Middle frontal gyrus (tissue), 1 donor: ENCODE results near the gene MRRF.
"Not testable (repeated sequence)": the region's sequence is repeated elsewhere in the genome, so short reads cannot be mapped to it uniquely, and the experiment has no call there.

Source experiments
- DNase-seq: peaks from one replicate; pipeline ENCODE4 v3.0.0-alpha.2; 2015; ENCODE audit warnings: low spot score; ENCODE audit errors: extremely low spot score

The MRRF gene

GRCh38 chr9:122354536-122355199, 90.0 kb downstream of the MRRF start:
- DNase-seq: no peak

GRCh38 chr9:122355336-122355875, 90.7 kb downstream of the MRRF start:
- no peak for DNase-seq

GRCh38 chr9:122356627-122357026, 91.9 kb downstream of the MRRF start:
- DNase-seq: no peak

GRCh38 chr9:122360891-122361290, 96.2 kb downstream of the MRRF start:
- DNase-seq: no peak

GRCh38 chr9:122363131-122363530, 98.4 kb downstream of the MRRF start:
- not testable (repeated sequence) for DNase-seq

GRCh38 chr9:122364117-122364782, 99.6 kb downstream of the MRRF start:
- no peak for DNase-seq

- no peak for DNase-seq
Observed at GRCh38 chr9:122364783-122365150, 100.1 kb downstream of the MRRF start.

GRCh38 chr9:122366074-122366660, 101.5 kb downstream of the MRRF start:
- DNase-seq: no peak

GRCh38 chr9:122367065-122367464, 102.4 kb downstream of the MRRF start:
- DNase-seq: no peak

GRCh38 chr9:122367774-122368460, 103.2 kb downstream of the MRRF start:
- no peak for DNase-seq

- DNase-seq: no peak
Observed at GRCh38 chr9:122368642-122369041, 104.0 kb downstream of the MRRF start.

- no peak for DNase-seq
Observed at GRCh38 chr9:122370303-122370702, 105.6 kb downstream of the MRRF start.

GRCh38 chr9:122370869-122371755, 106.4 kb downstream of the MRRF start, which contains the start of gene PTGS1:
Gene PTGS1 (plus strand): TSS chr9:122371024. CDS start chr9:122371085, 61 bp downstream.
- DNase-seq: no peak

- no peak for DNase-seq
Observed at GRCh38 chr9:122371846-122372245, 107.2 kb downstream of the MRRF start.

- no peak for DNase-seq
Observed at GRCh38 chr9:122372856-122373845, 108.5 kb downstream of the MRRF start.

- no peak for DNase-seq
Observed at GRCh38 chr9:122374885-122375420, 110.3 kb downstream of the MRRF start.

GRCh38 chr9:122376796-122377195, 112.1 kb downstream of the MRRF start:
- no peak for DNase-seq

- DNase-seq: no peak
Observed at GRCh38 chr9:122377241-122378164, 112.8 kb downstream of the MRRF start.
